GM12873 (cell line): ENCODE results near the gene SPEN.

Experiments
- TF ChIP-seq, protein P1 (sequence below): IDR thresholded peaks from 2 replicates; pipeline ENCODE4 v1.5.1; 2012; ENCODE audit warnings: low read depth, mild to moderate bottlenecking, moderate library complexity, low read length, control low read depth; ENCODE audit not compliant: insufficient read depth; ENCODE audit errors: missing control alignments

Gene SPEN

DNA sequence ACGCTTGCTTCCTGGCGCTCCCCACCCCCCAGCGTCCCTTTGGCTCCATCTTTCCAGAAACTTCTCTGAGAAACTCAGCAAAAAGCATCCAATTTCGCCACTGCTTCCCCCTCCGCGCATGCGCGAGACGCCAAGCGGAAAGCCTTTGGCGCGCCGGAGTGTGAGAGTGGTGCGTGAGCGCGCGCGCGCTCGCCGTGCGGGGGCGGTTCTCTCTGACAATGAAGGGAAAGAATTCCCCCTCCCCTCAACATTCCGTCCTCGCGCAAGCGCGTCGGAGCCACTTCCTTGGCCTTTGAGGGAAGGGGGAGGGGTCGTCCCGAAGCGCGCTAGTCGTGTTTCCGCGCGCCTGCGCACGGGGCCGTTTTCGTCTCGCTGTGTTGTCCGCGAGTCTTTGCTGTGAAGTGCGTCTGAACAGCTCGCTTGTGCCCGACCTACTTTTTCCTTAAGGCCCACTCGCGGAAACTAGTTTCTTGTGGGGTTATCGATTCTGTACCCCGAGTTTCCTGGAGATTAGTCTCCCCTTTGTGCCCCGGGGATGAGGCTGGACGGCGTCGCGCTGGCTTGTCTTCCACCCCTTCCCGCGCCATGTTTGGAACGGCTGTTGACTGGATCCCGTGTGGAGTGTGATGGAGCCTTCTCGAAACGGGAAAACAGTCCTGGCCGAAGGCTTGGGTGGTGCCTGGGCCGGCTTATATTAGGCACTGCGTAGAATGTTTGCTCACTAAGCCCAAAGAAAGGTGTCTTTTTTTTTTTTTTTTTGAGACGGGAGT lies 11.6 kb upstream of the SPEN start:
- TF ChIP-seq, protein P1, sequence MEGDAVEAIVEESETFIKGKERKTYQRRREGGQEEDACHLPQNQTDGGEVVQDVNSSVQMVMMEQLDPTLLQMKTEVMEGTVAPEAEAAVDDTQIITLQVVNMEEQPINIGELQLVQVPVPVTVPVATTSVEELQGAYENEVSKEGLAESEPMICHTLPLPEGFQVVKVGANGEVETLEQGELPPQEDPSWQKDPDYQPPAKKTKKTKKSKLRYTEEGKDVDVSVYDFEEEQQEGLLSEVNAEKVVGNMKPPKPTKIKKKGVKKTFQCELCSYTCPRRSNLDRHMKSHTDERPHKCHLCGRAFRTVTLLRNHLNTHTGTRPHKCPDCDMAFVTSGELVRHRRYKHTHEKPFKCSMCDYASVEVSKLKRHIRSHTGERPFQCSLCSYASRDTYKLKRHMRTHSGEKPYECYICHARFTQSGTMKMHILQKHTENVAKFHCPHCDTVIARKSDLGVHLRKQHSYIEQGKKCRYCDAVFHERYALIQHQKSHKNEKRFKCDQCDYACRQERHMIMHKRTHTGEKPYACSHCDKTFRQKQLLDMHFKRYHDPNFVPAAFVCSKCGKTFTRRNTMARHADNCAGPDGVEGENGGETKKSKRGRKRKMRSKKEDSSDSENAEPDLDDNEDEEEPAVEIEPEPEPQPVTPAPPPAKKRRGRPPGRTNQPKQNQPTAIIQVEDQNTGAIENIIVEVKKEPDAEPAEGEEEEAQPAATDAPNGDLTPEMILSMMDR = no peak

DNA sequence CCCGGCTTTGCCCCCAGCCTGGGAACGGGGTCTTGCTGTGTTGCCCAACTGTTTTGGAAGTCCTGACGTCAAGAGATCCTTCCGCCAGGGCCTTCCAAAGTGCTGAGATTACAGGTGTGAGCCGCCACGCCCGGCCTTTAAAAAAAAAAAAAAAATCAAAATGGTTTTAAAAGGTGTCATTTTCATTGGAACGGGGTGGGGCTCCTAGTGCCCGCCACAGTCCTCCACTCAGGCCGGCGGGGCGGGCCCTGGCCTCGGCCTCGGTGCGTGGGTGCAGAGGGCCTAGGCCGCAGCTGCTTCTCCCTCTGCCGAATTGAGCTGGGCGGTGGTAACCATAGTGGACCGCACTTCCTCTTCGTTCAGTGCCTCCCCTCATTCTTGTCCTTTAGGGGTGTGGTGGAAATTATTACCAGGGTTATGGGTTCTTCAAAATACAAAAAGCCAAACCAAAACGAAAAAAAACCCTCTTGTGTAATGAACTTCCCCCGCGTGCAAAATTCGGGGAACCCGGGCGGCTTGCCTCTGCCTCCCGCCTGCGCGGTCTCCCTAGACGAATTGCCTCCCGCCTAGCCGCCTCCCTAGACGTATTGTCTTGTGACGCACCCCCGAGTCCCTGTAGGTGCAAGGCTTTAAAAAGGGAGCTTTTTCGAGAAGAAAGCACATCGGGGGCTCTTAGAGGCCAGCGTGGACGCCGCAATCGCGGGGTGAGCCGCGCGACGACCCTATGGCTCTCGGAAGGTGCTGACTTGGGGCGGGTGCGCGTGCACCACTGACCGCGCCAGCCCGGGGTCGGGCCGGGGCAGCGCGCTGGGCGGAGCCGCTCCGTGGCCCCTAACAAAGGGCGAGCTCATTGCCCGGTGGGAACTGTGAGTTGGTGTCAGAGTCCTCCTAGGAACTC lies 10.5 kb upstream of the SPEN start:
- TF ChIP-seq, protein P1 = no peak

DNA sequence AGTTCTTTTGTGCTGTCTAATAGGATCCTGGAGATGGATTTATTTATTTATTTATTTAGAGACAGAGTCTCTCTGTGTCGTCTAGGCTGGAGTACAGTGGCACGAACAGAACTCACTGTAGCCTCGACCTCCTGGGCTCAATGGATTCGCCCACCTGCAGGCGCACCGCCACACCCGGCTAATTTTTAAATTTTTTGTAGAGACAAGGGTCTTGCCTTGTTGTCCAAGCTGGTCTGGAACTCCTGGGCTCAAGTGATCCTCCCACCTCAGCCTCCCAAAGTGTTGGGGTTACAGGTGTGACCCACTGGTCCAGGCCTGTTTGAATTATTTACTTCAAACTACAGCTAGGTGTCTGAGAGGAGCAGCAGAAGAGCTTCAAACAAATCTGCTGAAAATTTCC lies 9.6 kb upstream of the SPEN start:
- TF ChIP-seq, protein P1 = no peak

DNA sequence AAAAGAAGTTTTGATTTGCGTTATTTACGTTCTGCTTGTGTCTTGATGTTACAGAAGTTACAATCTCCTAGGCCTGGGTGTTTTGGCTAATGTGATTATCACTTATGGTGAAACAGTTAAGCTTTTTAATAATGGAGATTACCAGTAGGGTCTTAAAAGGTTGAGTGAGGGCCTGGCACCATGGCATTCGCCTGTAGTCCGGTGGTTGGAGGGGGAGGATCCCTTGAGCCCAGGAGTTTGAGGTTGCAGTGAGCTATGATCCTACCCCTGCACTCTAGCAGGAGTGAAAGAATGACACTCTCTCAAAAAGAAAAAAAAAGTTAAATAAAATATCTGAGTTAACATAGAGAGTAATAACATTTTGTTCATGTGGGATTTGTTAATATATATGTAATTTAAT lies 8.8 kb upstream of the SPEN start:
- TF ChIP-seq, protein P1 = no peak

DNA sequence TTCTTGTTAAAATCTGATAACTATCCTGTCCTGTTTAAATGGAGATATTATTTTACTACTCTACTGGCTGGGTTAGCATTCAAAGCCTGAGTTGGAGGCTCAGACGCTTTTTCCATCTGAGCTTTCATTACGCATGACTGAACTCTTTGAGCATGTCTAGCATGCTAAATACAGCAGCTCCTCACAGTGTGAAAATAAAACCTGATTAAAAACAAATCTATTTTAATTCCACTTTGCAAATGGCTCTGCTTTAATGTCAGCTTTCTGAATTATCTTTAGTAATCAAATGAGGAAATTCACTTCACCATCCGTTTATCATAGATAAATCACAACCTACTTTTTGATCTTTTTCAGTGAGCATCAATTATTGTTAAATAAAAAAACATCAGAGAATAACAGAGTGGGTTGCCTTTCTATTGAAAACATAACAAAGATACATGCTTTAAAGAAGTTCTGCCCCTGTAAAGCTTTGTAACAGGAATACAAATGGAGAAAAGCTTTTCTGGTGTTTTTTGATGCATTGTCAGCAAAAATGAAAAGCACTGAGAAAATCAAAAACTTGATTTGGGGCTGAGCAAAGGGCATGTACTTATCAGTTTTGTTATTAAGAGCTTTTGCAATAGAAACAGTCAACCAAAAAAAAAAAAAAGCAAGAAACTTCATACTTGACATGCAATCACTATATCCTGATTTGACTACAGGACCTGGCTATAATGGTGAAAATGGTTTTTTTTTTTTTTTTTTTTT lies 3.5 kb upstream of the SPEN start:
- TF ChIP-seq, protein P1 = no peak

DNA sequence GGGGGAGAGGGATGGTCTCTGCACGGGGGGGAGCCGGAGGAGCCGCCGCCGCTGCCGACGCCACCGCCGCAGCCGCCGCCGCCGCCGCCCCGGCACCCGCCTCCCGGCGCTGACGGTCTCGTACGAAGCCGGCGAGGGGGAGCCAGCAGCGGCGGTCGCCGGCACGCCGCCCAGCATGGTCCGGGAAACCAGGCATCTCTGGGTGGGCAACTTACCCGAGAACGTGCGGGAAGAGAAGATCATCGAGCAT lies 311 bp downstream of the SPEN start:
- TF ChIP-seq, protein P1 = no peak
